ENCODE data around the gene OR2T10. TPM values are rescaled to one million over a fixed set of nuclear protein-coding genes. Genes with fewer than 3 reads are reported as not detected.
"Not testable (repeated sequence)": the region's sequence is repeated elsewhere in the genome, so short reads cannot be mapped to it uniquely, and the experiment has no call there.

OR2T10 gene
- total RNA-seq, 2 donors from 2014 or later: not detected

GRCh38 chr1:248589334-248589733 is 8.2 kb downstream of the OR2T10 start:
- no peaks in the 10 kb centered on the region for H3K4me1 Mint-ChIP-seq
- Histone ChIP-seq H3K4me3 (ENCODE audit: low read length) (no peak overlapping the region), H3K27me3 (ENCODE audit: control insufficient read depth, insufficient read depth, low read length, poor library complexity, severe bottlenecking) (no peaks in the 10 kb centered on the region), H3K36me3 (ENCODE audit: control insufficient read depth, insufficient read depth, low read length) (no peaks in the 10 kb centered on the region), H3K27ac (ENCODE audit: low read depth, low read length) (no peak overlapping the region), H3K9ac (ENCODE audit: extremely low read depth, low read length, poor library complexity, severe bottlenecking) (no peak overlapping the region), H3K4me1 (ENCODE audit: control insufficient read depth, insufficient read depth, low read length) (no peaks in the 10 kb centered on the region), H3K9me3 (ENCODE audit: control insufficient read depth, low read length) (peaks cover 91% of the 10 kb centered on the region)
- no peaks in the 10 kb centered on the region for H3K36me3 Mint-ChIP-seq (ENCODE audit: low read depth)
- DNase-seq: no peak
- 85% methylated on average over 3 of the region's 3 CpGs; no CpG with 5 or more reads in 1 of the 2 experiments for WGBS, 2 experiments (ENCODE audit: insufficient coverage in 1 of 2, insufficient read length in 1 of 2)
- TF ChIP-seq CTCF (conservative IDR thresholded peaks at IDR 0.05): no peak
- H3K9me3 Mint-ChIP-seq: peaks cover 86% of the 10 kb centered on the region
- no peak overlapping the region for H3K4me3 Mint-ChIP-seq
- H3K27me3 Mint-ChIP-seq (ENCODE audit: insufficient read depth): no peaks in the 10 kb centered on the region
- H3K27ac Mint-ChIP-seq: no peak overlapping the region

- H3K4me1 Mint-ChIP-seq: no peaks in the 10 kb centered on the region
- no peak overlapping the region for H3K4me3 Mint-ChIP-seq
- no peak for DNase-seq
- no peak for TF ChIP-seq CTCF (conservative IDR thresholded peaks at IDR 0.05)
- H3K9ac ChIP-seq (ENCODE audit: extremely low read depth, low read length, poor library complexity, severe bottlenecking): no peak overlapping the region
- H3K27me3 Mint-ChIP-seq (ENCODE audit: insufficient read depth): no peaks in the 10 kb centered on the region
- H3K27ac ChIP-seq (ENCODE audit: low read depth, low read length): no peak overlapping the region
- 81 to 90% methylated on average over 2 to 3 of the region's 3 CpGs for WGBS, 2 experiments (ENCODE audit: insufficient coverage in 1 of 2, insufficient read length in 1 of 2)
- no peaks in the 10 kb centered on the region for H3K27me3 ChIP-seq (ENCODE audit: control insufficient read depth, insufficient read depth, low read length, poor library complexity, severe bottlenecking)
- no peak overlapping the region for H3K4me3 ChIP-seq (ENCODE audit: low read length)
- no peak overlapping the region for H3K27ac Mint-ChIP-seq
- no peaks in the 10 kb centered on the region for H3K36me3 Mint-ChIP-seq (ENCODE audit: low read depth)
- H3K9me3 ChIP-seq (ENCODE audit: control insufficient read depth, low read length): peaks cover 66% of the 10 kb centered on the region
- no peaks in the 10 kb centered on the region for H3K36me3 ChIP-seq (ENCODE audit: control insufficient read depth, insufficient read depth, low read length)
- peaks cover 80% of the 10 kb centered on the region for H3K9me3 Mint-ChIP-seq
- no peaks in the 10 kb centered on the region for H3K4me1 ChIP-seq (ENCODE audit: control insufficient read depth, insufficient read depth, low read length)
Measured at GRCh38 chr1:248585266-248585665, 12.2 kb downstream of the OR2T10 start.

- H3K4me1 ChIP-seq (ENCODE audit: control insufficient read depth, insufficient read depth, low read length): no peaks in the 10 kb centered on the region
- no peak overlapping the region for H3K27ac Mint-ChIP-seq
- no peaks in the 10 kb centered on the region for H3K27me3 ChIP-seq (ENCODE audit: control insufficient read depth, insufficient read depth, low read length, poor library complexity, severe bottlenecking)
- no peaks in the 10 kb centered on the region for H3K4me1 Mint-ChIP-seq
- H3K36me3 Mint-ChIP-seq (ENCODE audit: low read depth): no peaks in the 10 kb centered on the region
- WGBS, 2 experiments (ENCODE audit: insufficient coverage in 1 of 2, insufficient read length in 1 of 2): 71 to 72% methylated on average over 6 to 9 of the region's 9 CpGs
- H3K27me3 Mint-ChIP-seq (ENCODE audit: insufficient read depth): no peaks in the 10 kb centered on the region
- H3K4me3 ChIP-seq (ENCODE audit: low read length): no peak overlapping the region
- no peaks in the 10 kb centered on the region for H3K36me3 ChIP-seq (ENCODE audit: control insufficient read depth, insufficient read depth, low read length)
- H3K4me3 Mint-ChIP-seq: no peak overlapping the region
- no peak overlapping the region for H3K27ac ChIP-seq (ENCODE audit: low read depth, low read length)
- peaks cover 63% of the 10 kb centered on the region for H3K9me3 Mint-ChIP-seq
- peaks cover 27% of the 10 kb centered on the region for H3K9me3 ChIP-seq (ENCODE audit: control insufficient read depth, low read length)
- no peak for TF ChIP-seq CTCF (conservative IDR thresholded peaks at IDR 0.05)
- DNase-seq: no peak
- no peak overlapping the region for H3K9ac ChIP-seq (ENCODE audit: extremely low read depth, low read length, poor library complexity, severe bottlenecking)
Measured at GRCh38 chr1:248576260-248576980, 21.1 kb downstream of the OR2T10 start.

GRCh38 chr1:248574657-248575056 is 22.8 kb downstream of the OR2T10 start, which contains the start of gene OR2T34:
Gene OR2T34 (minus strand): TSS chr1:248574757. CDS start chr1:248574757, 0 bp downstream.
- DNase-seq; H3K27me3 Mint-ChIP-seq (ENCODE audit: insufficient read depth); H3K36me3 ChIP-seq (ENCODE audit: control insufficient read depth, insufficient read depth, low read length); H3K36me3 Mint-ChIP-seq (ENCODE audit: low read depth); H3K4me3 ChIP-seq (ENCODE audit: low read length); H3K4me1 Mint-ChIP-seq; H3K9ac ChIP-seq (ENCODE audit: extremely low read depth, low read length, poor library complexity, severe bottlenecking); H3K4me3 Mint-ChIP-seq; H3K27ac ChIP-seq (ENCODE audit: low read depth, low read length); H3K27ac Mint-ChIP-seq; H3K4me1 ChIP-seq (ENCODE audit: control insufficient read depth, insufficient read depth, low read length); H3K27me3 ChIP-seq (ENCODE audit: control insufficient read depth, insufficient read depth, low read length, poor library complexity, severe bottlenecking): not testable (repeated sequence)
- H3K9me3 Mint-ChIP-seq: peaks cover 59% of the 10 kb centered on the region
- peaks cover 23% of the 10 kb centered on the region for H3K9me3 ChIP-seq (ENCODE audit: control insufficient read depth, low read length)
- WGBS, 2 experiments (ENCODE audit: insufficient coverage in 1 of 2, insufficient read length in 1 of 2): 67% methylated on average over 3 of the region's 3 CpGs; no CpG with 5 or more reads in 1 of the 2 experiments

DNA sequence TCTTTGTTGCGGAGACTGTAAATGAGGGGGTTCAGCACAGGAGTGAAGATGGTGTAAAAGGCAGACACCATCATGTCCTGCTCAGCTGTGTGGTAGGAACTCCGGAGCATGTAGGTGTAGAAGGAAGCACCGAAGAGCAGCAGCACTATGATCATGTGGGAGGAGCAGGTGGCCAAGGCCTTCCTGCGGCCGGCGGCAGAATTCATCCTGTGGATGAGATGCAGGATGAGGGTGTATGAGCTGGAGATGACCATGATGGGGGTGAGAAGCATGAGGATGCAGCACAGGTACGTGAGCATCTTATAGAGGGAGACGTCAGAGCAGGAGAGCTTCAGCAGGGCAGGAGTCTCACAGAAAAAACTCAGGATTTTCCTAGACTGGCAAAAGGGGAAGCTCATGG is 23.6 kb downstream of the OR2T10 start:
- H3K4me1 ChIP-seq (ENCODE audit: control insufficient read depth, insufficient read depth, low read length); H3K4me3 ChIP-seq (ENCODE audit: low read length); DNase-seq; H3K4me1 Mint-ChIP-seq; H3K27ac ChIP-seq (ENCODE audit: low read depth, low read length); H3K36me3 ChIP-seq (ENCODE audit: control insufficient read depth, insufficient read depth, low read length); H3K27ac Mint-ChIP-seq; H3K36me3 Mint-ChIP-seq (ENCODE audit: low read depth); H3K9ac ChIP-seq (ENCODE audit: extremely low read depth, low read length, poor library complexity, severe bottlenecking); H3K27me3 ChIP-seq (ENCODE audit: control insufficient read depth, insufficient read depth, low read length, poor library complexity, severe bottlenecking); H3K4me3 Mint-ChIP-seq; H3K27me3 Mint-ChIP-seq (ENCODE audit: insufficient read depth): not testable (repeated sequence)
- H3K9me3 Mint-ChIP-seq: peaks cover 55% of the 10 kb centered on the region
- 70% methylated on average over 3 of the region's 8 CpGs; no CpG with 5 or more reads in 1 of the 2 experiments for WGBS, 2 experiments (ENCODE audit: insufficient coverage in 1 of 2, insufficient read length in 1 of 2)
- H3K9me3 ChIP-seq (ENCODE audit: control insufficient read depth, low read length): peaks cover 17% of the 10 kb centered on the region

Data from endodermal cell (in vitro differentiated cells).